Loucy (cell line): ENCODE results near the gene TPMT.
"Not testable (repeated sequence)": the region's sequence is repeated elsewhere in the genome, so short reads cannot be mapped to it uniquely, and the experiment has no call there.

Experiments
- CTCF ChIP-seq: fragments of 200-600 bp; sonication (generic); conservative IDR thresholded peaks from 2 replicates; pipeline ENCODE4 v1.5.1; 2014; ENCODE audit warnings: mild to moderate bottlenecking, antibody characterized with exemption, low read length
- EZH2phosphoT487 ChIP-seq: fragments of 200-600 bp; IDR thresholded peaks from 2 replicates; pipeline ENCODE4 v1.6.1; 2018; ENCODE audit warnings: antibody characterized with exemption, mild to moderate bottlenecking, moderate library complexity, borderline replicate concordance

- TF ChIP-seq CTCF, EZH2phosphoT487: not testable (repeated sequence)
Observed at GRCh38 chr6:18151391-18151790, 3.5 kb downstream of the TPMT start.
